ENCODE measurements around the gene SLC35F3.
A peak's percentile ranks its signal among the peaks of the same experiment; 100 is the strongest.

The SLC35F3 gene

GRCh38 chr1:234014208-234014607 is 109.7 kb downstream of the SLC35F3 start:
- FAIRE-seq (peak; percentile 55), DNase-seq (ENCODE audit: insufficient read length, low spot score) (no peak)
- TF ChIP-seq, protein P1, sequence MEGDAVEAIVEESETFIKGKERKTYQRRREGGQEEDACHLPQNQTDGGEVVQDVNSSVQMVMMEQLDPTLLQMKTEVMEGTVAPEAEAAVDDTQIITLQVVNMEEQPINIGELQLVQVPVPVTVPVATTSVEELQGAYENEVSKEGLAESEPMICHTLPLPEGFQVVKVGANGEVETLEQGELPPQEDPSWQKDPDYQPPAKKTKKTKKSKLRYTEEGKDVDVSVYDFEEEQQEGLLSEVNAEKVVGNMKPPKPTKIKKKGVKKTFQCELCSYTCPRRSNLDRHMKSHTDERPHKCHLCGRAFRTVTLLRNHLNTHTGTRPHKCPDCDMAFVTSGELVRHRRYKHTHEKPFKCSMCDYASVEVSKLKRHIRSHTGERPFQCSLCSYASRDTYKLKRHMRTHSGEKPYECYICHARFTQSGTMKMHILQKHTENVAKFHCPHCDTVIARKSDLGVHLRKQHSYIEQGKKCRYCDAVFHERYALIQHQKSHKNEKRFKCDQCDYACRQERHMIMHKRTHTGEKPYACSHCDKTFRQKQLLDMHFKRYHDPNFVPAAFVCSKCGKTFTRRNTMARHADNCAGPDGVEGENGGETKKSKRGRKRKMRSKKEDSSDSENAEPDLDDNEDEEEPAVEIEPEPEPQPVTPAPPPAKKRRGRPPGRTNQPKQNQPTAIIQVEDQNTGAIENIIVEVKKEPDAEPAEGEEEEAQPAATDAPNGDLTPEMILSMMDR (IDR thresholded peaks at IDR 0.05; ENCODE audit: insufficient read depth, missing control alignments) = no peak

DNA sequence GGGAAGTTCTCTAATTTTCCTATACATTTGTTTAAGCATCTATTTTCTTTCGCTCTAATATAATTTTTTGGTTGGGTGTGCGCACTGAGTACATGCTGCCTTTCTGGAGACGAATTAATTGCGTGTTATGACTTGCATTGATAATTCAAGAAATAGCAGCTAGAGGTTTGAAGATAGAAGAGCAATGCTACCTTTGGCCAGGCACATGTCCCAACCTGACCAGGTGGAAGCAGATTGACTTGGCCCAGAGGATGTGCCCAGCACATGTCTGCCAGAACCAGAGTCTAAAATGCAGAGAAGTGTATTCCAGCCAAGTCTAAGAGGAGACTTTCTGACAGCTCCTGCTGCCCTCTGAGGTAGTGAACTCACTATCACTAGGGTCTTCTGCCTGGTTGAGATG is 114.3 kb downstream of the SLC35F3 start:
- FAIRE-seq = no peak
- TF ChIP-seq, protein P1 (IDR thresholded peaks at IDR 0.05; ENCODE audit: insufficient read depth, missing control alignments) = no peak
- DNase-seq (ENCODE audit: insufficient read length, low spot score) = no peak

GRCh38 chr1:234019387-234019786 is 114.9 kb downstream of the SLC35F3 start:
- TF ChIP-seq, protein P1 (IDR thresholded peaks at IDR 0.05; ENCODE audit: insufficient read depth, missing control alignments) = no peak
- DNase-seq (ENCODE audit: insufficient read length, low spot score) (no peak), FAIRE-seq (no peak)

- DNase-seq (ENCODE audit: insufficient read length, low spot score) = no peak
- TF ChIP-seq, protein P1 (IDR thresholded peaks at IDR 0.05; ENCODE audit: insufficient read depth, missing control alignments) = no peak
- no peak for FAIRE-seq
Observed at GRCh38 chr1:234022302-234022701, 117.8 kb downstream of the SLC35F3 start.

DNA sequence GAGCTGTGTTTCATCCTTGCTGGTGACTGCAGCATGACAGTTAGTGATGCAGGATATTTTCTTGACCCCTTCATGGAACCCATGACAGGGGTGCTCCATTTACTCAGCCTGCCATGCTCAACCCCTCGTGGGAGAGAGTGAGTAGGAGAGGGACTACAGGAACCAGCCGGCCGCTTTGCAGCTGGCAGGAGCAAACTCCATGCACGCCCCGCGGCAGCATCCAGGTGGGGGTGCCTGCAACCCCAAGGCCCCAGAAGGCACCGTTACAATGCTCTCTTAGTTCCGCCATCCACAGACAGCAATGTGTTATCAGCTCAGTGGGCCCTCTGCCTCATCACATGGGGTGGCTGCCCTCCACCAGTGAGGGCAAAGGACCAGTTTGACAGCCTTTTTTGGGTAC is 135.1 kb downstream of the SLC35F3 start:
- TF ChIP-seq, protein P1 (IDR thresholded peaks at IDR 0.05; ENCODE audit: insufficient read depth, missing control alignments) = no peak
- DNase-seq (ENCODE audit: insufficient read length, low spot score) (no peak), FAIRE-seq (no peak)

GRCh38 chr1:234040446-234041317 is 136.2 kb downstream of the SLC35F3 start:
- no peak for DNase-seq (ENCODE audit: insufficient read length, low spot score)
- no peak for FAIRE-seq
- TF ChIP-seq, protein P1 (IDR thresholded peaks at IDR 0.05; ENCODE audit: insufficient read depth, missing control alignments) = no peak

GRCh38 chr1:234044079-234044478 is 139.6 kb downstream of the SLC35F3 start:
- FAIRE-seq (no peak), DNase-seq (ENCODE audit: insufficient read length, low spot score) (no peak)
- TF ChIP-seq, protein P1 (IDR thresholded peaks at IDR 0.05; ENCODE audit: insufficient read depth, missing control alignments) = no peak

All from D721Med (cell line).